ENCODE results near the gene CDC14C.

The CDC14C gene

GRCh38 chr7:48976253-48976652 is 51.9 kb downstream of the CDC14C start:
- DNase-seq (ENCODE audit: low spot score), result no peak

- DNase-seq (ENCODE audit: low spot score), result no peak
Measured at GRCh38 chr7:48976850-48977249, 52.5 kb downstream of the CDC14C start.
